ENCODE results near the gene XCR1. TPM values are rescaled to one million over a fixed set of nuclear protein-coding genes. Genes with fewer than 3 reads are reported as not detected.

XCR1 gene
- total RNA-seq, 1 donor from 2014 or later: not detected

DNA sequence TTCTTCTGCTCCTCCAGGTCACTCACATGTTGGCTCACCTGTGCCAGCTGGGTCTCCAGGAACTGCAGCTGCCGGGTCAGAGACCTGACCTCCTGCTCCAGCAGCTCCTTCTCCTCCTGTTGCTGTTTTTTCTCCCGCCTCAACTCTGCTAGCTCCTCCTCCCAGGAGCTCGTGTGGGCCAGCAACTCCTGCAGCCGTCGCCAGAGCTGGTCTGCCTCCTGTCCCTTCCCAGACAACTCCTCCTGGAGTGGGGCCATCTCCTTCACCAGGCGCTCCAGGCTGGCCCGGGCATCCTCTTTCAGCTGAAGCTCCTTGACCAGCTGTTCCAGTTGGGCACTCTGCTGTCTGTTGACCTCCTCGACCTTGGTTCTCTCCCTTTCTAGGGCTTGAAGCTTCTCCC is 59.6 kb downstream of the XCR1 start:
- DNase-seq (ENCODE audit: low read depth, low spot score): no peak
- H3K4me1 Mint-ChIP-seq: no peaks in the 10 kb centered on the region
- H3K27ac Mint-ChIP-seq (ENCODE audit: unreplicated experiment): no peak overlapping the region
- H3K4me3 Mint-ChIP-seq: no peak overlapping the region
- no peaks in the 10 kb centered on the region for H3K27me3 Mint-ChIP-seq (ENCODE audit: low read depth)
- H3K9me3 Mint-ChIP-seq: no peaks in the 10 kb centered on the region
- peaks cover 5% of the 10 kb centered on the region for H3K36me3 Mint-ChIP-seq (ENCODE audit: low read depth)
- TF ChIP-seq, protein P1, sequence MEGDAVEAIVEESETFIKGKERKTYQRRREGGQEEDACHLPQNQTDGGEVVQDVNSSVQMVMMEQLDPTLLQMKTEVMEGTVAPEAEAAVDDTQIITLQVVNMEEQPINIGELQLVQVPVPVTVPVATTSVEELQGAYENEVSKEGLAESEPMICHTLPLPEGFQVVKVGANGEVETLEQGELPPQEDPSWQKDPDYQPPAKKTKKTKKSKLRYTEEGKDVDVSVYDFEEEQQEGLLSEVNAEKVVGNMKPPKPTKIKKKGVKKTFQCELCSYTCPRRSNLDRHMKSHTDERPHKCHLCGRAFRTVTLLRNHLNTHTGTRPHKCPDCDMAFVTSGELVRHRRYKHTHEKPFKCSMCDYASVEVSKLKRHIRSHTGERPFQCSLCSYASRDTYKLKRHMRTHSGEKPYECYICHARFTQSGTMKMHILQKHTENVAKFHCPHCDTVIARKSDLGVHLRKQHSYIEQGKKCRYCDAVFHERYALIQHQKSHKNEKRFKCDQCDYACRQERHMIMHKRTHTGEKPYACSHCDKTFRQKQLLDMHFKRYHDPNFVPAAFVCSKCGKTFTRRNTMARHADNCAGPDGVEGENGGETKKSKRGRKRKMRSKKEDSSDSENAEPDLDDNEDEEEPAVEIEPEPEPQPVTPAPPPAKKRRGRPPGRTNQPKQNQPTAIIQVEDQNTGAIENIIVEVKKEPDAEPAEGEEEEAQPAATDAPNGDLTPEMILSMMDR (conservative IDR thresholded peaks at IDR 0.05): no peak

Other genes with a start within 250 kb of the XCR1 start
- not detected in 2 replicates for gene SLC6A20, start 230.9 kb downstream of the XCR1 start, total RNA-seq
- gene LZTFL1, start 185.4 kb downstream of the XCR1 start, total RNA-seq: 17.6 and 21.9 TPM in 2 replicates
- not detected in 2 replicates for gene CCR9, start 140.9 kb downstream of the XCR1 start, total RNA-seq
- not detected in 2 replicates for gene CXCR6, start 84.0 kb downstream of the XCR1 start, total RNA-seq
- 9.7 and 10.4 TPM in 2 replicates for gene FYCO1, start 31.7 kb downstream of the XCR1 start, total RNA-seq
- 0.12 TPM in 1 of 2 replicates, not detected in the other for gene CCR1, start 180.8 kb upstream of the XCR1 start, total RNA-seq
- not detected in 2 replicates for gene CCR3, start 215.0 kb upstream of the XCR1 start, total RNA-seq

Measured in neural crest cell (in vitro differentiated cells).